Endothelial cell of umbilical vein (primary cell): Measurements from ENCODE around the gene CEP70. TPM values are rescaled to one million over a fixed set of nuclear protein-coding genes. Genes with fewer than 3 reads are reported as not detected.

Experiments
- BruUV-seq: library from RNA; stranded (reverse); fragments of 400-500 nt; replicated peaks from 2 replicates; lab custom pipeline; 2021; lab: Mats Ljungman, UMichigan
- CTCF ChIA-PET: fragments of 300-600, 350-600 bp; sonication (Branson Sonifier 250); formaldehyde crosslinking; loops from one replicate; lab custom pipeline; 2021; ENCODE audit warnings: antibody characterized with exemption, inconsistent platforms; lab: Charles Lee
- POLR2A ChIA-PET: fragments of 300-600, 350-600 bp; sonication (Branson Sonifier 250); formaldehyde crosslinking; loops from one replicate; lab custom pipeline; 2021; ENCODE audit warnings: antibody characterized with exemption, inconsistent platforms; lab: Charles Lee
- DNase-seq: peaks from one replicate; pipeline ENCODE4 v3.0.0-alpha.2; 2011; ENCODE audit warnings: low read depth, low spot score
- FAIRE-seq: peaks from 2 replicates; lab custom pipeline; 2011; peaks lifted over from hg19 to GRCh38; lab: Jason Lieb, UNC
- H2AFZ ChIP-seq: 2 replicates; pipeline ENCODE4 v1.6.0; 2012; ENCODE audit warnings: low read depth, low read length, control low read depth, inconsistent platforms
- H3K27ac ChIP-seq: 2 replicates; pipeline ENCODE4 v1.5.1; 2011; ENCODE audit warnings: low read depth, mild to moderate bottlenecking, control low read depth, low read length, moderate library complexity; ENCODE audit not compliant: insufficient read depth
- H3K27me3 ChIP-seq, 2 experiments: 2 replicates each; pipeline versions ENCODE4 v1.6.0 to v1.6.1; 2011; ENCODE audit warnings: low read length in 2 of 2, mixed read lengths in 1 of 2; ENCODE audit not compliant: control insufficient read depth in 2 of 2, insufficient read depth in 2 of 2
- H3K36me3 ChIP-seq, 2 experiments: 2 replicates in 1 of 2; 3 replicates in 1 of 2; pipeline ENCODE4 v1.5.1; 2011; ENCODE audit warnings: low read length in 2 of 2, mild to moderate bottlenecking in 1 of 2, moderate library complexity in 1 of 2; ENCODE audit not compliant: control insufficient read depth in 2 of 2, insufficient read depth in 2 of 2; ENCODE audit errors: extremely low read depth in 1 of 2
- H3K4me1 ChIP-seq: 3 replicates; pipeline ENCODE4 v1.5.1; 2011; ENCODE audit warnings: mild to moderate bottlenecking, low read length; ENCODE audit not compliant: control insufficient read depth, insufficient read depth; ENCODE audit errors: extremely low read depth
- H3K4me2 ChIP-seq: 2 replicates; pipeline ENCODE4 v1.6.1; 2011; ENCODE audit warnings: low read length, control low read depth, mixed read lengths; ENCODE audit not compliant: insufficient read depth
- H3K4me3 ChIP-seq, 3 experiments: fragments of 200-600 bp in 1 of 3; sonication (generic), shearing (Covaris generic) in 1 of 3; replicated peaks in 1 of 3; 2 replicates each; pipeline ENCODE4 v1.5.1; 2011 to 2016; ENCODE audit warnings: control low read depth in 3 of 3, low read length in 3 of 3, mild to moderate bottlenecking in 2 of 3, inconsistent platforms in 1 of 3, low read depth in 1 of 3, moderate library complexity in 1 of 3; ENCODE audit not compliant: insufficient read depth in 1 of 3
- H3K79me2 ChIP-seq: 2 replicates; pipeline ENCODE4 v1.6.0; 2012; ENCODE audit warnings: low read length, inconsistent platforms; ENCODE audit not compliant: control insufficient read depth, insufficient read depth
- H3K9ac ChIP-seq: replicated peaks from 2 replicates; pipeline ENCODE3; 2011; ENCODE audit warnings: low read length, control low read depth; ENCODE audit not compliant: insufficient read depth; ENCODE audit errors: extremely low read depth
- H3K9me1 ChIP-seq: replicated peaks from 3 replicates; pipeline ENCODE4 v1.6.0; 2011; ENCODE audit warnings: mild to moderate bottlenecking, low read length; ENCODE audit not compliant: control insufficient read depth, insufficient read depth; ENCODE audit errors: extremely low read depth
- H3K9me3 ChIP-seq: replicated peaks from 2 replicates; pipeline ENCODE4 v1.5.1; 2012; ENCODE audit warnings: low read length, inconsistent platforms; ENCODE audit not compliant: control insufficient read depth, insufficient read depth
- H4K20me1 ChIP-seq: replicated peaks from 2 replicates; pipeline ENCODE3; 2011; ENCODE audit warnings: mild to moderate bottlenecking, low read length; ENCODE audit not compliant: control insufficient read depth, insufficient read depth; ENCODE audit errors: extremely low read depth
- EZH2 ChIP-seq: IDR thresholded peaks from 2 replicates; pipeline ENCODE4 v1.6.1; 2012; ENCODE audit warnings: borderline replicate concordance, low read depth, mild to moderate bottlenecking, moderate library complexity, low read length, inconsistent platforms; ENCODE audit not compliant: severe bottlenecking
- FOS ChIP-seq: IDR thresholded peaks from 2 replicates; pipeline ENCODE4 v1.6.1; 2011; ENCODE audit warnings: mild to moderate bottlenecking, low read length, moderate library complexity, borderline replicate concordance; ENCODE audit not compliant: insufficient read depth
- GATA2 ChIP-seq: IDR thresholded peaks from 2 replicates; pipeline ENCODE4 v1.7.0; 2011; ENCODE audit warnings: low read depth, mild to moderate bottlenecking, moderate library complexity, mixed read lengths, low read length; ENCODE audit not compliant: insufficient read length, insufficient read depth
- JUN ChIP-seq: IDR thresholded peaks from 2 replicates; pipeline ENCODE4 v1.6.1; 2011; ENCODE audit warnings: borderline replicate concordance, low read depth; ENCODE audit not compliant: insufficient read length, insufficient read depth
- MYC ChIP-seq: IDR thresholded peaks from one replicate; pipeline ENCODE4 v1.6.1; 2011; ENCODE audit warnings: mild to moderate bottlenecking, low read depth, low read length
- POLR2A ChIP-seq: IDR thresholded peaks from 2 replicates; pipeline ENCODE4 v1.6.1; 2012; ENCODE audit warnings: low read depth, mild to moderate bottlenecking, control low read depth, low read length
- POLR2AphosphoS5 ChIP-seq: IDR thresholded peaks from 2 replicates; pipeline ENCODE4 v1.6.1; 2012; ENCODE audit warnings: low read depth, mild to moderate bottlenecking, control low read depth, low read length, moderate library complexity; ENCODE audit not compliant: insufficient read depth
- dilution Hi-C: fragments of 300-500 bp; cut with MboI; formaldehyde crosslinking; loops from one replicate; pipeline ENCODE4 v1.15.0; 2019; ENCODE audit warnings: low sequenced_read_pairs; ENCODE audit not compliant: extremely low pct_ligation_motif_present
- intact Hi-C: fragments of 100-400 bp; cut with micrococcal nuclease; formaldehyde crosslinking; loops from one replicate; pipeline ENCODE4 v1.10.0; 2022
- polyA plus RNA-seq, 4 experiments: library from polyadenylated mRNA; depleted of rRNA in 3 of 4; stranded (reverse) in 3 of 4; unstranded in 1 of 4; fragments of >200 nt; gene quantifications; 2 replicates each; pipeline versions ENCODE4 v1.2.1 to v1.2.3, GENCODE V29; 2011 to 2012; ENCODE audit warnings: missing spikeins in 1 of 4
- total RNA-seq: library from RNA; stranded (reverse); gene quantifications from 2 replicates; pipeline ENCODE4 v1.2.3, GENCODE V29; 2021
- TF ChIP-seq, protein P1 (sequence below), 2 donors: IDR thresholded peaks; 1 replicate in 1 of 2; 2 replicates in 1 of 2; pipeline ENCODE4 v1.5.1; 2011; ENCODE audit warnings: low read length in 2 of 2, mild to moderate bottlenecking in 2 of 2, moderate library complexity in 2 of 2, control low read depth in 1 of 2, inconsistent platforms in 1 of 2, low read depth in 1 of 2; ENCODE audit not compliant: insufficient read depth in 1 of 2; ENCODE audit errors: extremely low read depth in 1 of 2
- TF ChIP-seq, protein P2 (sequence below): IDR thresholded peaks from 2 replicates; pipeline ENCODE4 v1.6.1; 2011; ENCODE audit not compliant: insufficient read depth, insufficient read length

Gene CEP70
- total and polyA plus RNA-seq, 2 donors (not counting 3 experiments of a cell fraction or from before 2014, with no cell fraction given): 2.1 to 16.9 TPM

DNA sequence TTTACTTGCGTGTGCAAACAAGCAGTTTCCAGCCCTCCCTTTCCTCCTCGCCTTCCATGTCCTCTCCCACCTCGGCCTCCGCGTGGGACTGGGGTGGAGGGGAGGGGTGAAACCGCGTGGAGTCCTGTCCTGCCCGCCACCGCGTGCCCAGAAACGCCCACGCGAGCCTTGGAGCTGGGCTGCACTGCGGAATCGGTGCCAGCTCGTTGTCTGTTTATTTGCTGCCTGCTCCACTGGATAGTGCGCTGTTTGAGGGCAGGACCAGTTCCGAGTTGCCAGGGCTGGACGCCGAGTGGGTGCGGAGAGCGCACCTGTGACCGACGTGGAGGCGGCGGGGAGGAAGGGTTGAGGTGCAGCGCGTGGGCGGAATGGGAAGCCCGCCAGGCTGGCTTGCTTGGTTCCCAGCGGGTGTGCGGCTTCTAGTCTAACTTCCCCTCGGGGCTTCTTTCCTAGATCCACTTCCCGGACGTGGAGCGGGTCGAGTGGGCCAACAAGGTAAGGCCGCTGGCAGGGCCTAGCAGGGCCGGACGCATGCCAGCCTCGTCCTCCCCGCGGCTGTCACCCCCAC, 142.4 kb downstream of the CEP70 start:
- H3K27me3 ChIP-seq: no peaks in the 10 kb centered on the region
- dilution Hi-C loops: no loop called here
- ChIA-PET POLR2A (no interaction called here), CTCF (interaction anchor here (0.8 to 1.5 kb wide), 2 partner anchors 9 to 28 kb away, joined by 3 to 4 read pairs; no protein-coding TSS in a partner anchor)
- no peaks in the 10 kb centered on the region for H4K20me1 ChIP-seq
- no peaks in the 10 kb centered on the region for H3K9me1 ChIP-seq
- no TSS peak for BruUV-seq
- no peak overlapping the region for H3K27ac ChIP-seq
- H3K4me3 ChIP-seq: no peak overlapping the region
- no peaks in the 10 kb centered on the region for H3K4me1 ChIP-seq
- no peak overlapping the region for H2AFZ ChIP-seq
- FAIRE-seq (no peak), DNase-seq (no peak)
- intact Hi-C loops: no loop called here
- H3K9ac ChIP-seq: no peak overlapping the region
- TF ChIP-seq EZH2 (no peak), POLR2AphosphoS5 (no peak), MYC (no peak), FOS (no peak), GATA2 (no peak), POLR2A (no peak), JUN (no peak)
- TF ChIP-seq, protein P1, sequence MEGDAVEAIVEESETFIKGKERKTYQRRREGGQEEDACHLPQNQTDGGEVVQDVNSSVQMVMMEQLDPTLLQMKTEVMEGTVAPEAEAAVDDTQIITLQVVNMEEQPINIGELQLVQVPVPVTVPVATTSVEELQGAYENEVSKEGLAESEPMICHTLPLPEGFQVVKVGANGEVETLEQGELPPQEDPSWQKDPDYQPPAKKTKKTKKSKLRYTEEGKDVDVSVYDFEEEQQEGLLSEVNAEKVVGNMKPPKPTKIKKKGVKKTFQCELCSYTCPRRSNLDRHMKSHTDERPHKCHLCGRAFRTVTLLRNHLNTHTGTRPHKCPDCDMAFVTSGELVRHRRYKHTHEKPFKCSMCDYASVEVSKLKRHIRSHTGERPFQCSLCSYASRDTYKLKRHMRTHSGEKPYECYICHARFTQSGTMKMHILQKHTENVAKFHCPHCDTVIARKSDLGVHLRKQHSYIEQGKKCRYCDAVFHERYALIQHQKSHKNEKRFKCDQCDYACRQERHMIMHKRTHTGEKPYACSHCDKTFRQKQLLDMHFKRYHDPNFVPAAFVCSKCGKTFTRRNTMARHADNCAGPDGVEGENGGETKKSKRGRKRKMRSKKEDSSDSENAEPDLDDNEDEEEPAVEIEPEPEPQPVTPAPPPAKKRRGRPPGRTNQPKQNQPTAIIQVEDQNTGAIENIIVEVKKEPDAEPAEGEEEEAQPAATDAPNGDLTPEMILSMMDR (IDR thresholded peaks at IDR 0.05; ENCODE audit: extremely low read depth in 1 of 2, insufficient read depth in 1 of 2, low read depth in 1 of 2, low read length in 2 of 2): no peak
- TF ChIP-seq, protein P2, sequence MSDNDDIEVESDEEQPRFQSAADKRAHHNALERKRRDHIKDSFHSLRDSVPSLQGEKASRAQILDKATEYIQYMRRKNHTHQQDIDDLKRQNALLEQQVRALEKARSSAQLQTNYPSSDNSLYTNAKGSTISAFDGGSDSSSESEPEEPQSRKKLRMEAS: no peak
- H3K79me2 ChIP-seq: no peaks in the 10 kb centered on the region
- no peak overlapping the region for H3K4me2 ChIP-seq
- no peaks in the 10 kb centered on the region for H3K9me3 ChIP-seq
- no peaks in the 10 kb centered on the region for H3K36me3 ChIP-seq
